NCI-H2107 treated with DMSO at 0.1 percent for 48 hours (cell line): ENCODE measurements around the gene BCAR1.
"Not testable (repeated sequence)": the region's sequence is repeated elsewhere in the genome, so short reads cannot be mapped to it uniquely, and the experiment has no call there.

Source experiments
- DNase-seq: peaks from one replicate; lab custom pipeline; 2025; ENCODE audit not compliant: unreplicated experiment; lab: John Stamatoyannopoulos, UW

BCAR1 gene

GRCh38 chr16:75272097-75272551 lies 20.7 kb upstream of the BCAR1 start:
- no peak for DNase-seq

- no peak for DNase-seq
Measured at GRCh38 chr16:75271441-75272096, 20.1 kb upstream of the BCAR1 start.

GRCh38 chr16:75269358-75269757 lies 17.9 kb upstream of the BCAR1 start:
- not testable (repeated sequence) for DNase-seq

- DNase-seq, result peak; percentile 92
Measured at GRCh38 chr16:75267631-75268264, 16.3 kb upstream of the BCAR1 start.

GRCh38 chr16:75266738-75267630 lies 15.6 kb upstream of the BCAR1 start:
- DNase-seq, result no peak

GRCh38 chr16:75265911-75266701 lies 14.7 kb upstream of the BCAR1 start:
- DNase-seq, result no peak

GRCh38 chr16:75264999-75265910 lies 13.8 kb upstream of the BCAR1 start:
- DNase-seq, result no peak

- no peak for DNase-seq
Measured at GRCh38 chr16:75264457-75264998, 13.1 kb upstream of the BCAR1 start.

GRCh38 chr16:75263963-75264445 lies 12.6 kb upstream of the BCAR1 start:
- DNase-seq, result no peak

- no peak for DNase-seq
Measured at GRCh38 chr16:75263291-75263962, 12.0 kb upstream of the BCAR1 start.

- DNase-seq, result no peak
Measured at GRCh38 chr16:75262800-75263127, 11.3 kb upstream of the BCAR1 start.

- no peak for DNase-seq
Measured at GRCh38 chr16:75262104-75262799, 10.8 kb upstream of the BCAR1 start.

GRCh38 chr16:75261590-75262078 lies 10.2 kb upstream of the BCAR1 start:
- no peak for DNase-seq

GRCh38 chr16:75260851-75261589 lies 9.6 kb upstream of the BCAR1 start:
- no peak for DNase-seq

GRCh38 chr16:75258807-75259141 lies 7.3 kb upstream of the BCAR1 start:
- DNase-seq, result no peak

GRCh38 chr16:75257886-75258806 lies 6.7 kb upstream of the BCAR1 start:
- no peak for DNase-seq
